Transverse colon (tissue), 3 donors: ENCODE results near the gene BRF1.

Experiments
- CTCF ChIP-seq, 5 experiments: fragments of 200-600 bp in 3 of 5; fragments of 450-650 bp in 2 of 5; sonication (generic) in 3 of 5; IDR thresholded peaks; 1 replicate in 2 of 5; 2 replicates in 3 of 5; pipeline ENCODE4 v1.5.1; 2016 to 2017; ENCODE audit warnings: antibody characterized with exemption in 5 of 5, inconsistent platforms in 3 of 5, mild to moderate bottlenecking in 2 of 5, moderate library complexity in 1 of 5
- EP300 ChIP-seq: sonication (generic); formaldehyde crosslinking; IDR thresholded peaks from one replicate; pipeline ENCODE4 v1.6.1; 2017; ENCODE audit warnings: antibody characterized with exemption, low read depth
- POLR2A ChIP-seq: fragments of 450-650 bp; IDR thresholded peaks from one replicate; pipeline ENCODE4 v1.6.1; 2016; ENCODE audit warnings: antibody characterized with exemption, mild to moderate bottlenecking, moderate library complexity

DNA sequence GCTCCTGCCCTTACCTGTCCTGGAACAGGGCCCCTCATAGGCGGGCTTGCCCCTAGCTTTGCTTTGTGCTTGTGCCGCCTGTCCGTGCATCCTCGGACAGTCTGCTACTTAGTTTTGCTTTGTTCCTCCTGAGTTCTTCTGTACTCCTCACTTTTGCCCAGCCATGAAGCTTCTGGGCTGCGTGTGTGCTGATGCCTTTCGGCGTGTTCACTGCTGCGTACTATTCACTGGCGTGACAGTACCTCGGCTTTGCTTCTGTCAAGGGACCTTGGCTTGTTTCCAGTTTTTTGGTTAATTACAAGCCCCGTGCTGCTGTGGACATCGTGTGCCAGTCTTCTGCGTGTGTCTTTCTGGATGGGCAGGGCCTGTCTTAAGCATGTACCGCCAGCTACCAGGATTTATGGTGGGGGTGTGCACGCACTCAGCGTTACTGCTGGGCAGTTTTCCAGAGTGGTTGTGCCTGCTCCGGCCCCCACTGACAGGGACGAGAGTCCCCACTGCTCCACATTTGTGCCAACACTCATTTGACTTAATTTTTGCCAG lies 16.2 kb upstream of the BRF1 start:
- TF ChIP-seq POLR2A (no peak), CTCF (IDR thresholded peaks at IDR 0.05) (no peak), EP300 (no peak)
